ENCODE results near the gene LOXHD1. TPM values are rescaled to one million over a fixed set of nuclear protein-coding genes. Genes with fewer than 3 reads are reported as not detected.

LOXHD1 gene
- total RNA-seq, 1 experiment from 2014 or later = 0.35 TPM

DNA sequence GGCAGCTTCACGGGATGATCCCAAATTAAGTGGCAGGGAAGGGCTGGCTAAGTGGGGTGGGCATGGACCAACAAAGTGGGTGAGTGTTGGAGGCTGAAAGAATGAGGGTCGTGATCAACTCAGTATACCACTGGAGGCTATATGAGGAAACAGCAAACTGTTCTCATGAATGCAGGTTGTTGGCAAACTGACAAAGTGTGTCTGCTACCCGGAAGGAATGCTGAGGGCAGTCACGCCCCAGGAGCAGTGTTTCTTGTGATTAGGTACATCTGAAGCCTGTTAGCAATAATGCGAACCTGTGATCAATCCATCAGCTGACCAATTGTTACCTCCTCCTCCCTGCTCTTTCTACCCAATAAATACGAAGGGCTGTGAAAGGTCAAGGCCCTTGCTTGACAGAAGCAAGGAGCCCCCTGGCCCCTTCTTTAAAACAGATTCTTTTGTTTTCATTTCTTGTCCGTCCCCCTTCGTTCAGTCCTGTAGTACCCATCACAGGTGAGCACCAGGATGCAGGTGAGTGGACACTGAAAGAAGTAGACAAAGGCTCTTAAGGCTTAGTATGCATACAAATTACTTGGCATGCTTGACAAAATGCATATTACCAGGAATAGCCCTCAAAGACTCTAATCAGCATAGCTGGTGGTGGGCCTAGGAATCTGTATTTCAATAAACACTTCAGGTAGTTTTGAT is 67.9 kb downstream of the LOXHD1 start (continued):
- TF ChIP-seq, protein P1, sequence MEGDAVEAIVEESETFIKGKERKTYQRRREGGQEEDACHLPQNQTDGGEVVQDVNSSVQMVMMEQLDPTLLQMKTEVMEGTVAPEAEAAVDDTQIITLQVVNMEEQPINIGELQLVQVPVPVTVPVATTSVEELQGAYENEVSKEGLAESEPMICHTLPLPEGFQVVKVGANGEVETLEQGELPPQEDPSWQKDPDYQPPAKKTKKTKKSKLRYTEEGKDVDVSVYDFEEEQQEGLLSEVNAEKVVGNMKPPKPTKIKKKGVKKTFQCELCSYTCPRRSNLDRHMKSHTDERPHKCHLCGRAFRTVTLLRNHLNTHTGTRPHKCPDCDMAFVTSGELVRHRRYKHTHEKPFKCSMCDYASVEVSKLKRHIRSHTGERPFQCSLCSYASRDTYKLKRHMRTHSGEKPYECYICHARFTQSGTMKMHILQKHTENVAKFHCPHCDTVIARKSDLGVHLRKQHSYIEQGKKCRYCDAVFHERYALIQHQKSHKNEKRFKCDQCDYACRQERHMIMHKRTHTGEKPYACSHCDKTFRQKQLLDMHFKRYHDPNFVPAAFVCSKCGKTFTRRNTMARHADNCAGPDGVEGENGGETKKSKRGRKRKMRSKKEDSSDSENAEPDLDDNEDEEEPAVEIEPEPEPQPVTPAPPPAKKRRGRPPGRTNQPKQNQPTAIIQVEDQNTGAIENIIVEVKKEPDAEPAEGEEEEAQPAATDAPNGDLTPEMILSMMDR (IDR thresholded peaks at IDR 0.05) = no peak
- TF ChIP-seq, protein P2, sequence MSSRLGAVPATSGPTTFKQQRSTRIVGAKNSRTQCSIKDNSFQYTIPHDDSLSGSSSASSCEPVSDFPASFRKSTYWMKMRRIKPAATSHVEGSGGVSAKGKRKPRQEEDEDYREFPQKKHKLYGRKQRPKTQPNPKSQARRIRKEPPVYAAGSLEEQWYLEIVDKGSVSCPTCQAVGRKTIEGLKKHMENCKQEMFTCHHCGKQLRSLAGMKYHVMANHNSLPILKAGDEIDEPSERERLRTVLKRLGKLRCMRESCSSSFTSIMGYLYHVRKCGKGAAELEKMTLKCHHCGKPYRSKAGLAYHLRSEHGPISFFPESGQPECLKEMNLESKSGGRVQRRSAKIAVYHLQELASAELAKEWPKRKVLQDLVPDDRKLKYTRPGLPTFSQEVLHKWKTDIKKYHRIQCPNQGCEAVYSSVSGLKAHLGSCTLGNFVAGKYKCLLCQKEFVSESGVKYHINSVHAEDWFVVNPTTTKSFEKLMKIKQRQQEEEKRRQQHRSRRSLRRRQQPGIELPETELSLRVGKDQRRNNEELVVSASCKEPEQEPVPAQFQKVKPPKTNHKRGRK (CRISPR knock-in tag; IDR thresholded peaks at IDR 0.05; ENCODE audit: borderline replicate concordance) = no peak
- TF ChIP-seq, protein P3, sequence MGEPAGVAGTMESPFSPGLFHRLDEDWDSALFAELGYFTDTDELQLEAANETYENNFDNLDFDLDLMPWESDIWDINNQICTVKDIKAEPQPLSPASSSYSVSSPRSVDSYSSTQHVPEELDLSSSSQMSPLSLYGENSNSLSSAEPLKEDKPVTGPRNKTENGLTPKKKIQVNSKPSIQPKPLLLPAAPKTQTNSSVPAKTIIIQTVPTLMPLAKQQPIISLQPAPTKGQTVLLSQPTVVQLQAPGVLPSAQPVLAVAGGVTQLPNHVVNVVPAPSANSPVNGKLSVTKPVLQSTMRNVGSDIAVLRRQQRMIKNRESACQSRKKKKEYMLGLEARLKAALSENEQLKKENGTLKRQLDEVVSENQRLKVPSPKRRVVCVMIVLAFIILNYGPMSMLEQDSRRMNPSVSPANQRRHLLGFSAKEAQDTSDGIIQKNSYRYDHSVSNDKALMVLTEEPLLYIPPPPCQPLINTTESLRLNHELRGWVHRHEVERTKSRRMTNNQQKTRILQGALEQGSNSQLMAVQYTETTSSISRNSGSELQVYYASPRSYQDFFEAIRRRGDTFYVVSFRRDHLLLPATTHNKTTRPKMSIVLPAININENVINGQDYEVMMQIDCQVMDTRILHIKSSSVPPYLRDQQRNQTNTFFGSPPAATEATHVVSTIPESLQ (CRISPR knock-in tag; IDR thresholded peaks at IDR 0.05) = no peak

DNA sequence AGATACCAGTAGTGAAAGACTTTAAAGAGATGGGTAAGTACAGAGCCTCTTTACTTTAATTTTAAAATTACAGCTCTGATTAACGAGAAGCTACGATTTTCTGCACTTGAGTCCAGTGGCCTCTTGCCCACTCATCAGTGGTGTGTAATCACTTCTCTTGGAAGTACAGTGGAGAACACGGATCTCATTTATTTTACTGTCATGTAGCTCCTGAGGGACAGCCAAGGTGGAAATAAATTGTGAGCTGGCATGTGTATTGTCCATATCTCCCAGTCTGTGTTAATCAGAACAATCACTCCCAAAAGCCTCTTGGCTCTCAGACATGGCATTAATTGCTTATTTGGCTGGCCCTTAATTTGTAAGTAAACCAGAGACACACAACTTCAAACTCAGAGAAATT is 69.4 kb downstream of the LOXHD1 start:
- no peak for ATAC-seq
- no peak overlapping the region for H3K4me3 Mint-ChIP-seq
- POLR2A ChIA-PET = no interaction called here
- TF ChIP-seq ZNF263 (CRISPR knock-in tag; IDR thresholded peaks at IDR 0.05; ENCODE audit: low read depth) = no peak
- TF ChIP-seq RELA (CRISPR knock-in tag; IDR thresholded peaks at IDR 0.05; ENCODE audit: borderline replicate concordance) = no peak
- no peak for TF ChIP-seq AR (CRISPR knock-in tag; IDR thresholded peaks at IDR 0.05)
- no peak for TF ChIP-seq NR1H2 (CRISPR knock-in tag; IDR thresholded peaks at IDR 0.05)
- no peak for TF ChIP-seq NFE2L1 (CRISPR knock-in tag; IDR thresholded peaks at IDR 0.05)
- TF ChIP-seq ETV6 (CRISPR knock-in tag; IDR thresholded peaks at IDR 0.05) = no peak
- TF ChIP-seq, protein P1 (IDR thresholded peaks at IDR 0.05) = no peak
- TF ChIP-seq ESRRA (CRISPR knock-in tag; IDR thresholded peaks at IDR 0.05; ENCODE audit: borderline replicate concordance) = no peak
- no peak for TF ChIP-seq IRF1 (CRISPR knock-in tag; IDR thresholded peaks at IDR 0.05)
- TF ChIP-seq ELF4 (CRISPR knock-in tag; IDR thresholded peaks at IDR 0.05; ENCODE audit: low read depth) = no peak
- no peak for TF ChIP-seq CBFB (CRISPR knock-in tag; IDR thresholded peaks at IDR 0.05; ENCODE audit: low read depth)
- TF ChIP-seq NFATC4 (CRISPR knock-in tag; IDR thresholded peaks at IDR 0.05) = no peak
- TF ChIP-seq ZNF281 (CRISPR knock-in tag; IDR thresholded peaks at IDR 0.05) = no peak
- no peak for TF ChIP-seq PREB (CRISPR knock-in tag; IDR thresholded peaks at IDR 0.05; ENCODE audit: borderline replicate concordance)
- no peak for TF ChIP-seq MYBL2 (CRISPR knock-in tag; IDR thresholded peaks at IDR 0.05)
- H3K27ac Mint-ChIP-seq = no peak overlapping the region
- peaks cover 10% of the 10 kb centered on the region for H3K4me1 Mint-ChIP-seq
- H3K9me3 Mint-ChIP-seq = peaks cover 4% of the 10 kb centered on the region; the same call in 1 of the 2 replicates
- no peaks in the 10 kb centered on the region for H3K27me3 Mint-ChIP-seq (ENCODE audit: low read depth)
- no peak for DNase-seq (ENCODE audit: low spot score)
- H3K36me3 Mint-ChIP-seq = no peaks in the 10 kb centered on the region
- CTCF ChIA-PET = no interaction called here
